HG03095 (cell line): ENCODE results near the gene SECTM1.

Source experiments
- ATAC-seq: cut with Tn5 transposase; IDR thresholded peaks from one replicate; pipeline ENCODE4 v1.9.1; 2021; ENCODE audit warnings: moderate library complexity; ENCODE audit not compliant: unreplicated experiment

The SECTM1 gene

GRCh38 chr17:82329683-82330321 lies 3.8 kb downstream of the SECTM1 start:
- ATAC-seq: no peak

DNA sequence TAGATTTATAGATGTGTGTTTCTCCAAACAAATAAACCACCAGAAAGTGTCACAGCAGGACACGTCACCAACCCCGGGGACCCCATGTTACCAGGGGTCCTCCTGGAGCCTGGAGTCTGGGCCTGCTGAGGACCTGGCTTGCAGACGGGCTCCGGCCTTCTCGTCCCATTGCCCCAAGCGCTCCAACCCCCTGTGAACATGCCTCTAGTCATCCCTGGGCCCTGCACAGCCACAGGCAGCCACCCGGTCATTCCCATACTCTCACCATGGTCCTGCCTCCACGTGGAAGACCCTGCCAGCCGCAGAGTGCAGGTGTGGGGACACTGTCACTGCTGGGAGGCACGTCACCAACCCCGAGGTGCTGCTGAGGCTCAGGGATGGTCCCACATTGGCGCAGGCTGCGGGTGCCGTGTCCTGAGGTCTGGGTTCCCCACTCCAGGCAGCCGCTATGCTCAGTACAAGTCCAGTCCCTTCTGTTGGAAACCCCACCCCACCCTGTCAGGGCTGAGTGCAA lies 4.5 kb downstream of the SECTM1 start:
- no peak for ATAC-seq

DNA sequence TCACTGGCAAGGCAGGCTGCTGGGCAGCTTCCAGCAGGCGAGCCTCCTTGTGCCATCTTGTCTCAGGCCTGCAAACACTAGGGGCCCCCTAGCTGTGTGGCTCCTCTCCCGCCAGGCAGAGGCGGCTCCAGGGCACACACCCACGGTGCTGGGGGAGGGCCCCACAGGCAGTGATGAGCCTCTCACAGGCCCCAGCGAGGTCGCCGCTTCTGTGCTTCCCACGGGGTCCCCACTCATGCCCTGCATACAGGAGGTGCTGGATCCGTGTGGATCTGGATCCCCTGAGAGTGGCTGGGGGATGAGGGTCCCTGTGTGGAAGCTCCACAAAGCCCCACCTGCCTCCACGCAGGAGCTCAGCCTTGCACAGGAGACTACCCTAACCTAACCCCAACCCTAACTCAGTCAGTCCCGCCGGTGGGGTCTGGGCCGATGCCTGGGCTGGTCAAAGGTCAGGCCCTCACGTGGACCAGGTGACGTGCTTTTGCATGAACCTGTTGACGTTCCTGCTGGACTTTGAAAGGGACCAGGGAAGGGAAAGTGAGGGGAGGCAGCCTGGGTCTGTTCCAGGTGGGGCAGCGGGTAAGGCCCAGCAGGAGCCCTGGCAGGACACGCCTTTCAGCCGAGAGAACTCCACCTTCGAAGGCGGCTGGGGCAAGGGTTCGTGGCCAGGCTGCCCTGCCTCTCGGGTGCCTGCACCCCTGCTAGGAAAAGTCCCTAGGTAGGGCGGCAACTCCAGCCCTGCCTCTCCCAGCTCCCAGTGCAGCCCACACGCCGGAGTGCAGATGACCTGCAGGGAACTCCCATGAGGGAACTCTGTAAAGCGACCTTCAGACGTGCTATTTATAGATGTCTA lies 5.2 kb downstream of the SECTM1 start:
- ATAC-seq: no peak

- no peak for ATAC-seq
These were observed 5.8 kb downstream of the SECTM1 start for GRCh38 chr17:82327757-82328140.

GRCh38 chr17:82327289-82327688 lies 6.3 kb downstream of the SECTM1 start:
- no peak for ATAC-seq

- no peak for ATAC-seq
These were observed 8.0 kb downstream of the SECTM1 start for GRCh38 chr17:82325286-82326180.

DNA sequence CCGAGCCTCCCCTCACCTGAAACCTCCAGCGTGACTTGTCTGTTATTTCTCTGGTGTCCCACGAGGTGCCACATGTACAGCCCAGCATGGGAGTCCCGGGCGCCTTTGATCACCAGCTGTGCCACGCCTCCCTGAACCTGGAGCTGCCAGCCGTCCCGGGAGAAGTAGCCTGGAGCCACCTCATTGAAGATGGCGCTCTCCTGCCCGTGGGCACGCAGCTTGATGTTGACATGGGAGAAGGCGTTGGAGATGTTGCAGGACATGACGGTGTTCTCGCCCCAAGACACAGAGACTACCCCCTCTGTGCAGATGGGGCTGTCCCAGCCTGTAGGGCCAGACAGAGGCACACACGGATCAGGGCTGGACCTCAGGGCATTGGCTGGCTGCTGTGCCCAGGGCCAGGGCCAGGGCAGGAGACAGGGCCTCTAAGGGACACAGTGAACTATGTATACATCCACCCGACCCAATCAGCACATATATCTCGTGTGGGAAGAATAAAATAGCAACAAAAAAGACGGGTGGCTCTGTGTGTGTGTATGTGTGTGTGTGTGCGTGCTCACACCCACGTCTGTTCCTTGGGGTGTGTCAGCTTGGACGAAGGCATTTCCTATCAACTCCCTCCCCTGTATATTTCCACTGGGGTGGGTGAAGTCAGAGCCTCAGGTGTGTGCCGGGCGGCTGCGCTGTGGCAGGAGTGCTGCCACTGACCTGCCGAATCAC lies 8.8 kb downstream of the SECTM1 start:
- ATAC-seq: no peak

- no peak for ATAC-seq
These were observed 9.9 kb downstream of the SECTM1 start for GRCh38 chr17:82323514-82324234.

- no peak for ATAC-seq
These were observed 10.8 kb downstream of the SECTM1 start for GRCh38 chr17:82322526-82323453.

DNA sequence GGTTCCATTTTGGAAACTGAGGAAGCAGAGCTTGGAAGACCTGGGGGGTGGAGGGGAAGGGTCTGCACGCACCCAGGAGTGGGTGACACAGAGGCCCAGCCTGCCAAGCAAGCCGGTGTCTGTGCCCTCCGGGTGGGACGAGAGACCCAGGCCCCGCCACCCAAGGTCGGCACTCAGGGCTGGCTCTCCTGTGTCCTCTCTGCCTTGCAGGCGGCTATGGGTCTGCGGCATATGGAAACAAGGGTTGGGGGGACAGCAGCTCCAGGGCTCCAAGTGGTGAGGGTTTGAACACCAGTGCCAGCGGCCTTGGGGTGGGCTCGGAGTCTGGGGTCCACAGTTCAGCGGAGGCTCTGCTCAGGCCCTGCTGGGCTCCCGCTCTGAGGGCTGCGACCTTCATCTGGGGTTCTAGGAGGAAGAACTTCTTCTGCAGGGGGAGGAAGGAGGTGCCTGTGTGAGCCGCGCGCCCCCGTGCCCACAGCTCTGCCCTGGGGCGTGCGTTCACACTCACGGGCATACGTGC lies 11.6 kb downstream of the SECTM1 start:
- ATAC-seq: no peak

DNA sequence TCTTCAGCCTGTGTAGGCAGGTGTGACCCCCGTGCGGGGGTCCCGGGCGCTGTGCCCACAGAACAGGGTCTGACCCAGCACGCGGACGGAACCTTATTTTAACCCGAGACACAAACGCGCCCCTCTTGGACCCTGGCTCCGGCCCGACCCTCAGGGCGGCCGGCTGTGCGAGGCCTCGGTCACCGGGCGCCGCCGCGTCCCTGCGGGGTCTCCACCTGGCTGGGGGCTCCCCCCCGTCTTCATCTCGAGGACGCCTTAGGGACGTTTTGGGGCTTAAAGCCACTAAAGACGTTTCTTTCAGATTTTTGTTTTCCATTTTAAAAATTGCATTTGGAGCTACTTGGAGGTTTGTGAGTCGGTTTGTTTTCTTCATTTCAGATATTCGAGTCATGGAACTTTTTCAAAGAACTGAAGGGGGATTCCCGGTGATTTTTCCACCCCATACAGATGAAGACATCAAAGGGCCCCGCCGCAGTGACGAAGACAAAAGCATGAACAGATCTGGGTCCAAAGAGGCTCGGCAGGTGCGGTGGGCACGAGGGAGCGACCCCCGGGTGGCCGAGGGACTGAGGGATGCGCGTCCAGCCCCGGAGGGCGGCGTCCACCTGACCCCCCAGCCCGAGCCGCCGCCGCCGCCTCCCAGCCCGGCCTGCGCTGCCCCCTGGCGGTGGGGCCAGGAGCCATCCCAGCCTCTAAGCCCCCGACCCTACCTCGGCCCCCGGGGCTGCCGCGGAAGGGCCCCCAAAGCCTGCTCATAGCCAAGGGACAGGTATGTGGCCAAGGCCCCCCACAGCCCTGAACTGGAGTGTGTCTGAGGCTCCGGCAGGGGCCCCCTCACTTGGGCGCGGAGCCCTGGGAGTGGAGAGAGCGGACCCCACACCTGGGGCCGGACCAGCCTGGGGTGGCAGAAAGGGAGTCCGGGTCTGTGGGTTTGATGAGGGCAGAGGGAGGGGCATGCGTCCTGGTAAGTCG lies 12.3 kb downstream of the SECTM1 start:
- ATAC-seq: no peak

DNA sequence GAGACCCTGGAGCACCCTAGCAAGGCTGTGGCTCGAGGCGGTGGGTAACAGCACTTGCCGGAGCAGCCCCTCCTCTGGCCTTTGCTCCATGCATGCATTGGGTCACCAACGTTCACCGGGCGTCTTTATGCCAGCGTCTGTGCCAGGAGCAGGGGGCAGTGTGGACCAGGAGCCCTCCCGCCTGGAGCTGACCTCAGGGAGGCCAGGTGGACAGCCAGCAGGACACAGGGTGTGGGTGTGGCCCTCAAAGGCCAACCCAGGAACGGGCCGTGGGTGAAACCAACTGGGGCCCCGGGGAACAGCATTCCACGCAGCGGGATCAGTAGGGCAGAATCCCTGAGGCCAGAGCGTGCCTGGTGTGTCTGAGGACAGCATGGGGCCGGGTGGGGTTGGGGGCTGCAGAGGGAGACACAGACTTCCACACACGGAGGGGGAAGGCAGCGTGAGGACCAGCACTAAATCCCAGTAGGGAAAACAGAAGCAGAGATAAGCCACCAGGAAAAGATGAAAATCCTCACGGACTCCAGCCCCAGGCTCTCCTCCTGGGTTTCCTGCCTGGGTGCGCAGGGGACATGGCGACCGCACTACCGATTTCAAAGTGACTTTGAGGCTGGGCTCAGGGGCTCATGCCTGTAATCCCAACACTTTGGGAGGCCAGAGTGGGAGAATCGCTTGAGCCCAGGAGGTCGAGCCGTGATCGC lies 13.3 kb downstream of the SECTM1 start:
- ATAC-seq: no peak

GRCh38 chr17:82319619-82320062 lies 13.9 kb downstream of the SECTM1 start:
- no peak for ATAC-seq

DNA sequence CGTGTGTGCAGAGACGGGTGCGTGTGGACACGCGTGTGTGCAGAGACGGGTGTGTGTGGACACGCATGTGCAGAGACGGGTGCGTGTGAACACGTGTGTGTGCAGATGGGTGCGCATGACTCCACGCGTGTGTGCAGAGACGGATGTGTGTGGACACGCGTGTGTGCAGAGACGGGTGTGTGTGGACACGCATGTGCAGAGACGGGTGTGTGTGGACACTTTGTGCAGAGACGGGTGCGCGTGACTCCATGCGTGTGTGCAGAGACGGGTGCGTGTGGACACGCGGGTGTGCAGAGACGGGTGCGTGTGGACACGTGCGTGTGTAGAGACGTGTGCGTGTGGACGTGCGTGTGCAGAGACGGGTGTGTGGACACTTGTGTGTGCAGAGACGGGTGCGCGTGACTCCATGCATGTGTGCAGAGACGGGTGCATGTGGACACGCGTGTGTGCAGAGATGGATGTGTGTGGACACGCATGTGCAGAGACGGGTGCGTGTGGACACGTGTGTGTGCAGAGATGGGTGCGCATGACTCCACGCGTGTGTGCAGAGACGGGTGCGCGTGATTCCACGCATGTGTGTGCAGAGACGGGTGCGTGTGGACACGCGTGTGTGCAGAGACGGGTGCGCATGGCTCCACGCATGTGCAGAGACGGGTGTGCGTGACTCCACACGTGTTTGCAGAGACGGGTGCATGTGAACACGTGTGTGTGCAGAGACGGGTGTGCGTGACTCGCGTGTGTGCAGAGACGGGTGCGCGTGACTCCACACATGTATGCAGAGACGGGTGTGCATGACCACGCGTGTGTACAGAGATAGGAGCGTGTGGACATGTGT lies 14.6 kb downstream of the SECTM1 start:
- no peak for ATAC-seq

- ATAC-seq: no peak
These were observed 15.4 kb downstream of the SECTM1 start for GRCh38 chr17:82318169-82318498.
